ENCODE results near the gene CSNK1A1.
A peak's percentile ranks its signal among the peaks of the same experiment; 100 is the strongest.

CSNK1A1 gene

GRCh38 chr5:149594206-149594895, 43.1 kb upstream of the CSNK1A1 start:
- no peak for DNase-seq (ENCODE audit: low read depth)
- H3K4me3 ChIP-seq (ENCODE audit: low read length): no peak overlapping the region
- TF ChIP-seq CTCF (conservative IDR thresholded peaks at IDR 0.05; ENCODE audit: low read length): no peak

GRCh38 chr5:149593370-149593769, 42.1 kb upstream of the CSNK1A1 start:
- no peak for DNase-seq (ENCODE audit: low read depth)
- no peak for TF ChIP-seq CTCF (conservative IDR thresholded peaks at IDR 0.05; ENCODE audit: low read length)
- H3K4me3 ChIP-seq (ENCODE audit: low read length): no peak overlapping the region

- no peak overlapping the region for H3K4me3 ChIP-seq (ENCODE audit: low read length)
- no peak for TF ChIP-seq CTCF (conservative IDR thresholded peaks at IDR 0.05; ENCODE audit: low read length)
- no peak for DNase-seq (ENCODE audit: low read depth)
These were observed 37.7 kb upstream of the CSNK1A1 start for GRCh38 chr5:149588936-149589335.

- DNase-seq (ENCODE audit: low read depth): no peak
- H3K4me3 ChIP-seq (ENCODE audit: low read length): no peak overlapping the region
- no peak for TF ChIP-seq CTCF (conservative IDR thresholded peaks at IDR 0.05; ENCODE audit: low read length)
These were observed 35.6 kb upstream of the CSNK1A1 start for GRCh38 chr5:149586708-149587318.

- H3K4me3 ChIP-seq (ENCODE audit: low read length): no peak overlapping the region
- no peak for DNase-seq (ENCODE audit: low read depth)
- no peak for TF ChIP-seq CTCF (conservative IDR thresholded peaks at IDR 0.05; ENCODE audit: low read length)
These were observed 34.7 kb upstream of the CSNK1A1 start for GRCh38 chr5:149585910-149586309.

GRCh38 chr5:149584121-149584520, 32.9 kb upstream of the CSNK1A1 start:
- no peak for TF ChIP-seq CTCF (conservative IDR thresholded peaks at IDR 0.05; ENCODE audit: low read length)
- DNase-seq (ENCODE audit: low read depth): no peak
- no peak overlapping the region for H3K4me3 ChIP-seq (ENCODE audit: low read length)

- TF ChIP-seq CTCF (conservative IDR thresholded peaks at IDR 0.05; ENCODE audit: low read length): no peak
- DNase-seq (ENCODE audit: low read depth): peak; percentile 30
These were observed 32.2 kb upstream of the CSNK1A1 start for GRCh38 chr5:149583394-149583793.

More at GRCh38 chr5:149583394-149583793, 32.2 kb upstream of the CSNK1A1 start:
- no peak overlapping the region for H3K4me3 ChIP-seq (ENCODE audit: low read length)

Measured in AG10803 (cell line).